ENCODE results near the gene PLCL2.

PLCL2 gene

GRCh38 chr3:16908016-16908807 is 23.5 kb downstream of the PLCL2 start:
- TF ChIP-seq CTCF (IDR thresholded peaks at IDR 0.05), result no peak
- no peak for DNase-seq (ENCODE audit: low spot score)
- no peak overlapping the region for H3K27ac ChIP-seq

GRCh38 chr3:16908896-16909295 is 24.1 kb downstream of the PLCL2 start:
- H3K4me3 ChIP-seq, result no peak overlapping the region
- no peak overlapping the region for H3K27ac ChIP-seq

More at GRCh38 chr3:16908016-16908807, 23.5 kb downstream of the PLCL2 start:
- H3K4me3 ChIP-seq, result no peak overlapping the region

GRCh38 chr3:16909802-16910201 is 25.0 kb downstream of the PLCL2 start:
- no peak for DNase-seq (ENCODE audit: low spot score)
- Histone ChIP-seq H3K4me3 (no peak overlapping the region), H3K27ac (no peak overlapping the region)
- no peak for TF ChIP-seq CTCF (IDR thresholded peaks at IDR 0.05)

More at GRCh38 chr3:16908896-16909295, 24.1 kb downstream of the PLCL2 start:
- TF ChIP-seq CTCF (IDR thresholded peaks at IDR 0.05), result no peak
- DNase-seq (ENCODE audit: low spot score), result no peak

- no peak for TF ChIP-seq CTCF (IDR thresholded peaks at IDR 0.05)
- no peak for DNase-seq (ENCODE audit: low spot score)
- no peak overlapping the region for H3K4me3 ChIP-seq
- no peak overlapping the region for H3K27ac ChIP-seq
These were observed 25.5 kb downstream of the PLCL2 start for GRCh38 chr3:16910207-16910606.

- DNase-seq (ENCODE audit: low spot score), result no peak
- H3K27ac ChIP-seq, result no peak overlapping the region
These were observed 27.2 kb downstream of the PLCL2 start for GRCh38 chr3:16911916-16912315.

GRCh38 chr3:16912400-16913263 is 27.9 kb downstream of the PLCL2 start:
- no peak for TF ChIP-seq CTCF (IDR thresholded peaks at IDR 0.05)
- H3K27ac ChIP-seq, result no peak overlapping the region
- DNase-seq (ENCODE audit: low spot score), result no peak
- H3K4me3 ChIP-seq, result no peak overlapping the region

More at GRCh38 chr3:16911916-16912315, 27.2 kb downstream of the PLCL2 start:
- no peak overlapping the region for H3K4me3 ChIP-seq
- no peak for TF ChIP-seq CTCF (IDR thresholded peaks at IDR 0.05)
